Natural killer cell treated with Interleukin-12 subunit alpha and Interleukin-12 subunit beta and Interleukin-15 and Interleukin-18, amount 100 ng/mL, for 72 hours (primary cell): ENCODE results near the gene DDX55. TPM values are rescaled to one million over a fixed set of nuclear protein-coding genes. Genes with fewer than 3 reads are reported as not detected.
A peak's percentile ranks its signal among the peaks of the same experiment; 100 is the strongest.
"Not testable (repeated sequence)": the region's sequence is repeated elsewhere in the genome, so short reads cannot be mapped to it uniquely, and the experiment has no call there.

ENCODE experiments used
- ATAC-seq, 2 donors: fragments of 150-1000 bp; cut with Tn5 transposase in 1 of 2; sonication (Bioruptor Pico), chemical (Tn5 transposase) in 1 of 2; 2 replicates each; pipeline ENCODE4 v1.10.0; 2021
- DNase-seq: peaks from one replicate; pipeline ENCODE4 v3.0.0; 2022; ENCODE audit warnings: low spot score
- H3K27ac Mint-ChIP-seq, 2 donors: 1 replicate in 1 of 2; 2 replicates in 1 of 2; pipeline ENCODE4 v1.8.0; 2022; ENCODE audit warnings: mixed read lengths in 2 of 2, mild to moderate bottlenecking in 1 of 2, moderate library complexity in 1 of 2
- H3K27me3 Mint-ChIP-seq, 2 donors: 1 replicate in 1 of 2; 2 replicates in 1 of 2; pipeline ENCODE4 v1.8.0; 2022; ENCODE audit warnings: mixed read lengths in 2 of 2
- H3K36me3 Mint-ChIP-seq: one replicate; pipeline ENCODE4 v1.8.0; 2022; ENCODE audit warnings: mixed read lengths
- H3K4me1 Mint-ChIP-seq, 2 donors: 1 replicate in 1 of 2; 2 replicates in 1 of 2; pipeline ENCODE4 v1.8.0; 2022; ENCODE audit warnings: low read depth in 2 of 2, mixed read lengths in 2 of 2, mild to moderate bottlenecking in 1 of 2
- H3K4me3 Mint-ChIP-seq: one replicate; pipeline ENCODE4 v1.8.0; 2022; ENCODE audit warnings: mixed read lengths
- H3K9me3 Mint-ChIP-seq: 2 replicates; pipeline ENCODE4 v1.8.0; 2022; ENCODE audit warnings: mixed read lengths
- total RNA-seq, 2 donors: library from RNA; stranded (reverse); gene quantifications; one replicate each; pipeline ENCODE4 v1.2.3, GENCODE V29; 2022

Gene DDX55, protein sequence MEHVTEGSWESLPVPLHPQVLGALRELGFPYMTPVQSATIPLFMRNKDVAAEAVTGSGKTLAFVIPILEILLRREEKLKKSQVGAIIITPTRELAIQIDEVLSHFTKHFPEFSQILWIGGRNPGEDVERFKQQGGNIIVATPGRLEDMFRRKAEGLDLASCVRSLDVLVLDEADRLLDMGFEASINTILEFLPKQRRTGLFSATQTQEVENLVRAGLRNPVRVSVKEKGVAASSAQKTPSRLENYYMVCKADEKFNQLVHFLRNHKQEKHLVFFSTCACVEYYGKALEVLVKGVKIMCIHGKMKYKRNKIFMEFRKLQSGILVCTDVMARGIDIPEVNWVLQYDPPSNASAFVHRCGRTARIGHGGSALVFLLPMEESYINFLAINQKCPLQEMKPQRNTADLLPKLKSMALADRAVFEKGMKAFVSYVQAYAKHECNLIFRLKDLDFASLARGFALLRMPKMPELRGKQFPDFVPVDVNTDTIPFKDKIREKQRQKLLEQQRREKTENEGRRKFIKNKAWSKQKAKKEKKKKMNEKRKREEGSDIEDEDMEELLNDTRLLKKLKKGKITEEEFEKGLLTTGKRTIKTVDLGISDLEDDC
- total RNA-seq, result 10 to 100 TPM; 38.7 to 80.0 TPM

DNA sequence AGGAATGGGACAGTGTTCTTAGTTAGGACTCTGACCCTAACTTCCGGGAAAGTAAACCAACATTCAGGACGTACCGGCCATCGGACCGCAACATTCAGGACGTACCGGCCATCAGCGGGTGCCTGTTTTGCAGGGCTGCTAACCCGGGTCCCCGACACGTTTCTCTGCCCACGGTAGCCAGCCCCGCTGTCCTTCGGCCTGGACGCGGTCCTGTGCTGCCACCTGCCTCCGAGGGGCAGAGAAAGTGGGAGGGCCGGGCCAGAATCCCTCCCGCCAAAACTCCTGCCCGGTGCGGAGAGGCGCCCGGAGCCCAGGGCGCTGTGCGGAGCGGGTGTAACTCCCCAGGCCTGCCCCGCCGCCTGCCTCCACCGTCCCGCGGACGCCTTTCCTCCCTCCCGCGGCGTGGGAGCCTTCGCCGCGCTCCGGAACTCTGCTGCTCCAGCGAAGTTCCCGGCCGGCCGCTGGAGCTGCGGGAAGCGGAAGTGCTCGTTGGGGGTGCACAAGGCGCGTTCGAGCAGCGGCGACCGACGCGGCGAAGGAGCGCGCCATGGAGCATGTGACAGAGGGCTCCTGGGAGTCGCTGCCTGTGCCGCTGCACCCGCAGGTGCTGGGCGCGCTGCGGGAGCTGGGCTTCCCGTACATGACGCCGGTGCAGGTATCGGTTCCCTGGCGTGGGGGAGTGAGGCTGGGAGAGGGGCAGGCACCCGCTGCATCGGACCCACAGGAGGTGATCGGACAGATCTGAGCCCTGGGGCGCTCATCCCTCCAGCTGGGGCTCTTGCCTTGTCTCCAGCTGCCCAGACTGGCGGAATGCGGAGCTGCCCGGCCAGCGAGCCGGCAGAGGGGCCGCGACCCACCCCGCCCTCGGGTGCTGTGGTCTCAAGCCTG is at the start of gene DDX55:
Gene DDX55 (plus strand): TSS at position 498 of the 888 bp plus-strand sequence. CDS start 50 bp downstream, at position 548.
- no peaks in the 10 kb centered on the region for H3K9me3 Mint-ChIP-seq
- peaks cover 23% of the 10 kb centered on the region for H3K36me3 Mint-ChIP-seq
- H3K4me1 Mint-ChIP-seq, result peaks cover 18 to 21% of the 10 kb centered on the region in 2 donors

DNA sequence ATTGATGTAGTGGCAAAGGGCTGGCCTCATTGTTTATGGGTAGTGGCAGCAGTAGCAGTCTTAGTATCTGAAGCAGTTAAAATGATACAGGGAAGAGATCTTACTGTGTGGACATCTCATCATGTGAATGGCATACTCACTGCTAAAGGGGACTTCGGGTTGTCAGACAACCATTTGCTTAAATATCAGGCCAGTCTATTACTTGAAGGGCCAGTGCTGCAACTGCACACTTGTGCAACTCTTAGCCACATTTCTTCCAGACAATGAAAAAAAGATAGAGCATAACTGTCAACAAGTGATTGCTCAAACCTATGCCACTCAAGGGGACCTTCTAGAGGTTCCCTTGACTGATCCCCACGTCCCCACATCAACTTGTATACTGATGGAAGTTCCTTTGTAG is 47.8 kb upstream of the DDX55 start:
- H3K4me1 Mint-ChIP-seq, DNase-seq, H3K9me3 Mint-ChIP-seq, H3K36me3 Mint-ChIP-seq, ATAC-seq, H3K27me3 Mint-ChIP-seq, H3K27ac Mint-ChIP-seq, H3K4me3 Mint-ChIP-seq: not testable (repeated sequence)

More for the DNA sequence above, at the start of gene DDX55:
- DNase-seq (peak; percentile 89), ATAC-seq (peak; percentile 97)
- Mint-ChIP-seq H3K27me3 (no peaks in the 10 kb centered on the region), H3K27ac (peak within 1 kb of the TSS; percentile 63 to 81), H3K4me3 (peak within 1 kb of the TSS; percentile 93)

DNA sequence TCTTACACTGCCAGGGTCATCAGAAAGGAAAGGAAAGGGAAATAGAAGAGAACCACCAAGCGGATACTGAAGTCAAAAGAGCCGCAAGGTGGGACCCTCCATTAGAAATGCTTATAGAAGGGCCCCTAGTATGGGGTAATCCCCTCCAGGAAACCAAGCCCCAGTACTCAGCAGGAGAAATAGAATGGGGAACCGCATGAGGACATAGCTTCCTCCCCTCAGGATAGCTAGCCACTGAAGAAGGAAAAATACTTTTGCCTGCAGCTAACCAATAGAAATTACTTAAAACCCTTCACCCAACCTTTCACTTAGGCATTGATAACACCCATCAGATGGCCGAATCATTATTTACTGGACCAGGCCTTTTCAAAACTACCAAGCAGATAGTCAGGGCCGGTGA is 47.1 kb upstream of the DDX55 start:
- ATAC-seq, H3K27ac Mint-ChIP-seq, H3K27me3 Mint-ChIP-seq, H3K9me3 Mint-ChIP-seq, DNase-seq, H3K36me3 Mint-ChIP-seq, H3K4me1 Mint-ChIP-seq, H3K4me3 Mint-ChIP-seq: not testable (repeated sequence)

DNA sequence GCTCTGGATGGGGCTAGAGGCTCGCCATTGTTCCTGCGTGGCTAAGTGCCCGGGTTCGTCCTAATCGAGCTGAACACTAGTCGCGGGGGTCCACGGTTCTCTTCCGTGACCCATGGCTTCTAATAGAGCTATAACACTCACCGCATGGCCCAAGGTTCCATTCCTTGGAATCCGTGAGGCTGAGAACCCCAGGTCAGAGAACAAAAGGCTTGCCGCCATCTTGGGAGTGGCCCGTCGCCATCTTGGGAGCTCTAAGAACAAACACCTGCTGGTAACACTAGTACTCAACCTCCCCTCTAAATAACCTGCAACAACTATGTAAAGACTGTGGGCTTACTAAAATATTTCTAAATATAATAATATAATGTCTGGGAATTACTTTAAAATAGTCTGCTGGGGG is 43.4 kb upstream of the DDX55 start:
- not testable (repeated sequence) for ATAC-seq, H3K9me3 Mint-ChIP-seq, H3K27ac Mint-ChIP-seq, H3K4me3 Mint-ChIP-seq, DNase-seq, H3K4me1 Mint-ChIP-seq, H3K36me3 Mint-ChIP-seq, H3K27me3 Mint-ChIP-seq

DNA sequence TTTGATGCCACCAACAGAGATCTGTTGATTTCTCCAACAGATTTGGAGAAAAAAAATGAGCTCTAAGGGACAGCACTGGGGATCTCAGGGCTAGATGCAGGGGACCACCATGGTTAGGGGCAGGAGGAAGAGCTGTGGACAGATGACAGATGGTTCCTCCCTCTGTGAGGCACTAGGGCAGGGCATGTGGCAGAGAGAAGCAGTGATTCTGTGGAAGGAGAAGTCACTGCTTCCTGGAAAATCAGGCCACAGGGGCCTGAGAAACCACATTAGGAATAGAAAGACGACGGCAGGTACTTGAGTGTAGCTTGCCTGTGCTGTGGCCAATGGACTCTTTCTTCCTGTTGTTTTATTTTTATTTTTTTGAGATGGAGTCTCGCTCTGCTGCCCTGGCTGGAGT is 42.4 kb upstream of the DDX55 start:
- Mint-ChIP-seq H3K36me3 (no peaks in the 10 kb centered on the region), H3K9me3 (no peaks in the 10 kb centered on the region), H3K27me3 (peaks cover 0 to 5% of the 10 kb centered on the region in 2 donors), H3K27ac (no peak overlapping the region), H3K4me3 (no peak overlapping the region), H3K4me1 (no peaks in the 10 kb centered on the region)
- DNase-seq (no peak), ATAC-seq (no peak)

GRCh38 chr12:123571343-123571813 is 30.5 kb upstream of the DDX55 start:
- Mint-ChIP-seq H3K4me1 (peaks cover 0 to 2% of the 10 kb centered on the region in 2 donors), H3K27ac (no peak overlapping the region), H3K4me3 (no peak overlapping the region), H3K9me3 (no peaks in the 10 kb centered on the region), H3K36me3 (no peaks in the 10 kb centered on the region), H3K27me3 (peaks cover 16 to 25% of the 10 kb centered on the region in 2 donors)
- DNase-seq, result no peak
- no peak for ATAC-seq

DNA sequence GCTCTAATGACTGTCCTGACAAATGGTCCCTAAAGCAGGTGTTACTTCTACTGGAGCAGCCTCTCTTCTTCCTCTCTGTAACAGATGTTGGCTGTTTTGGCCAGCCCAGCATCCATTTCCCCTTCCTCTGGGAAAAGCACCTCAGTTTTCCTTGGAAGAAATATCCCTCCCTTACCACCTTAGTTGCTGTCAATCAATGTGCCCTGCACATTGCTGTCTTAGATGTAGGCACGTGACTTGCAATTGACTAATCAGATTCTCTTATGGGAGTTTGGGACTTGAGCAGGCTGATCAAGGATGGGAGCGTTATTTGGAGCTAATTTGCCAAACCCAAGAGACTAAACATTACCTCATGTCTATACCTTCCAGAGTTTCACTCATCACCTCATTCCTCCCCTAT is 29.5 kb upstream of the DDX55 start:
- DNase-seq (no peak), ATAC-seq (no peak)
- Mint-ChIP-seq H3K9me3 (no peaks in the 10 kb centered on the region), H3K27ac (no peak overlapping the region), H3K36me3 (no peaks in the 10 kb centered on the region), H3K4me1 (peaks cover 0 to 2% of the 10 kb centered on the region in 2 donors), H3K27me3 (peaks cover 14 to 25% of the 10 kb centered on the region in 2 donors), H3K4me3 (no peak overlapping the region)

- no peak for DNase-seq
- Mint-ChIP-seq H3K4me1 (peaks cover 0 to 2% of the 10 kb centered on the region in 2 donors), H3K27ac (no peak overlapping the region), H3K27me3 (peaks cover 12 to 25% of the 10 kb centered on the region in 2 donors), H3K4me3 (no peak overlapping the region), H3K36me3 (no peaks in the 10 kb centered on the region), H3K9me3 (no peaks in the 10 kb centered on the region)
- ATAC-seq, result no peak
These were observed 28.0 kb upstream of the DDX55 start for GRCh38 chr12:123573870-123574269.

DNA sequence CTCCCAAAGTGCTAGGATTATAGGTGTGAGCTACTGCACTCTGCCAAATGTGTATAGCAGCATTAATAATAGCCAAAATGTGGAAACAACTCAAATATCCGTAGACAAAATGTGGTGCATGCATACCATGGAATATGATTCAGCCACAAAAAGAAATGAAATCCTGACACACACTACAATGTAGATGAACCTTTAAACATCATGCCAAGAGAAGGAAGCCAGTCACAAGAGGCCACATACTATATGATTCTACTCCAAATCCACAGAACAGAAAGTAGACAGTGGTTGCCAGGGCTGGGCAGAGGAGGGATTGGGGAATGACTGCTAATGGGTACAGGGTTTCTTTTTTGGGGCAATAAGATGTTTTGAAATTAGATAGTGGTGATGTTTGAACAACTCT is 25.3 kb upstream of the DDX55 start:
- Mint-ChIP-seq H3K27ac (no peak overlapping the region), H3K36me3 (no peaks in the 10 kb centered on the region), H3K27me3 (peaks cover 5 to 7% of the 10 kb centered on the region in 2 donors), H3K4me3 (no peak overlapping the region), H3K4me1 (peaks cover 0 to 3% of the 10 kb centered on the region in 2 donors), H3K9me3 (no peaks in the 10 kb centered on the region)
- DNase-seq, result no peak
- ATAC-seq, result no peak

GRCh38 chr12:123578243-123578642 is 23.7 kb upstream of the DDX55 start:
- Mint-ChIP-seq H3K4me1 (peaks cover 9 to 10% of the 10 kb centered on the region in 2 donors), H3K27ac (no peak overlapping the region), H3K36me3 (no peaks in the 10 kb centered on the region), H3K27me3 (peaks cover 5 to 6% of the 10 kb centered on the region in 2 donors), H3K4me3 (no peak overlapping the region), H3K9me3 (no peaks in the 10 kb centered on the region)
- ATAC-seq, result no peak
- no peak for DNase-seq

DNA sequence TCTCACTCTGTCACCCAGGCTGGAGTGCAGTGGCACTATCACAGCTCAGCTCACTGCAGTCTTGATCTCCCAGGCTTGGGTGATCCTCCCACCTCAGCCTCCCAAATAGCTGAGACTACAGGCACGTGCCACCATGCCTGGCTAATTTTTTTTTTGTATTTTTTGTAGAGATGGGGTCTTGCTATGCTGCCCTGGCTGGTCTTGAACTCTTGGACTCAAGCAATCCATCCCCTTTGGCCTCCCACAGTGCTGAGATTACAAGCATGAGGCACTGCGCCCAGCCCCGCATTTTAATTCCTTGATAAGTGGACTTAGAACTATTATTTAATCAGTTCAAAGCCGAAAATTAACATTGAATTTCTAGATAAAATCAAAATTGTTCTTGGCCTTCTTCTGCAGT is 23.1 kb upstream of the DDX55 start:
- not testable (repeated sequence) for H3K27me3 Mint-ChIP-seq, H3K9me3 Mint-ChIP-seq, ATAC-seq, DNase-seq, H3K4me3 Mint-ChIP-seq, H3K36me3 Mint-ChIP-seq, H3K27ac Mint-ChIP-seq
- peaks cover 9 to 10% of the 10 kb centered on the region in 2 donors for H3K4me1 Mint-ChIP-seq

GRCh38 chr12:123580772-123581171 is 21.1 kb upstream of the DDX55 start:
- DNase-seq, result no peak
- Mint-ChIP-seq H3K4me3 (no peak overlapping the region), H3K4me1 (peaks cover 17% of the 10 kb centered on the region in 2 donors), H3K27ac (no peak overlapping the region), H3K27me3 (no peaks in the 10 kb centered on the region), H3K36me3 (peaks cover 7% of the 10 kb centered on the region), H3K9me3 (no peaks in the 10 kb centered on the region)
- ATAC-seq, result no peak

DNA sequence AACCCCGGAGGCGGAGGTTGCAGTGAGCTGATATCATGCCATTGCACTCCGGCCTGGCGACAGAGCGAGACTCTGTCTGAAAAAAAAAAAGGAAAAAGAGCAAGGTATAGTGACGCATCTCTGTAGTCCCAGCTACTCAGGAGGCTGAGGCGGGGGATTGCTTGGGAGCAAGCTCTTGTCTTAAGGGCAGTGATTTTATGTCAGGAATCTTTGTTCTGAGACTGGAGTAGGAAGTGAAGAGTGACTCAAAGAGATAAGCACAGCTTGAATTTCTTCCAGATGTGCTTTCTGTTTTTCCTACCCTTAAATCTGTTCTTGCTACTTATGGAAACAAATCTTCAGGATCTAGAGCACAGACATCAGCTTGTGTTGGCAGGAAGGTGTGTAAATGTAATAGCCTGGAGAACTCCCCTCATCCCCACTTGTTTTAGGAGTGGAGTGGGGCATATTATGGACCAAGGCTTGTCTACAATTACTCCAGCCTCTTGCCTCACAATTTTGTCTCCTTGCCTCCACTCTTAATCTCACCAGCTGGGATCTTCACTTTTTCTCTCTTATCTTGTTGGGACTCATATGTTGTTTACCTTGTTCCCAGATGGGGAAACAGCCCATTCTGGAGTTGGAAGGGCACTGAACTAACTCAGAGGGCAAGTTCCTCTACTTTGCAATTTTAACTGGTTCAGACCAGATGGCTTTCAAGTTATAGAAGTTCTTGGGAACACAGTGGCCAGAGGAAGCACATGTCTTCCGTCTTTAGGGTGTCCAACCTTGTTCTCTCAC is 10.0 kb upstream of the DDX55 start:
- Mint-ChIP-seq H3K4me1 (peaks cover 28 to 31% of the 10 kb centered on the region in 2 donors), H3K36me3 (peaks cover 39% of the 10 kb centered on the region), H3K9me3 (no peaks in the 10 kb centered on the region), H3K27me3 (no peaks in the 10 kb centered on the region), H3K4me3 (peak overlapping the region; percentile 7), H3K27ac (peak overlapping the region in 1 of 2 donors; percentile 9)
- ATAC-seq (no peak), DNase-seq (no peak)
